ENCODE measurements around the gene OSBPL8. TPM values are rescaled to one million over a fixed set of nuclear protein-coding genes. Genes with fewer than 3 reads are reported as not detected.

OSBPL8 gene, protein sequence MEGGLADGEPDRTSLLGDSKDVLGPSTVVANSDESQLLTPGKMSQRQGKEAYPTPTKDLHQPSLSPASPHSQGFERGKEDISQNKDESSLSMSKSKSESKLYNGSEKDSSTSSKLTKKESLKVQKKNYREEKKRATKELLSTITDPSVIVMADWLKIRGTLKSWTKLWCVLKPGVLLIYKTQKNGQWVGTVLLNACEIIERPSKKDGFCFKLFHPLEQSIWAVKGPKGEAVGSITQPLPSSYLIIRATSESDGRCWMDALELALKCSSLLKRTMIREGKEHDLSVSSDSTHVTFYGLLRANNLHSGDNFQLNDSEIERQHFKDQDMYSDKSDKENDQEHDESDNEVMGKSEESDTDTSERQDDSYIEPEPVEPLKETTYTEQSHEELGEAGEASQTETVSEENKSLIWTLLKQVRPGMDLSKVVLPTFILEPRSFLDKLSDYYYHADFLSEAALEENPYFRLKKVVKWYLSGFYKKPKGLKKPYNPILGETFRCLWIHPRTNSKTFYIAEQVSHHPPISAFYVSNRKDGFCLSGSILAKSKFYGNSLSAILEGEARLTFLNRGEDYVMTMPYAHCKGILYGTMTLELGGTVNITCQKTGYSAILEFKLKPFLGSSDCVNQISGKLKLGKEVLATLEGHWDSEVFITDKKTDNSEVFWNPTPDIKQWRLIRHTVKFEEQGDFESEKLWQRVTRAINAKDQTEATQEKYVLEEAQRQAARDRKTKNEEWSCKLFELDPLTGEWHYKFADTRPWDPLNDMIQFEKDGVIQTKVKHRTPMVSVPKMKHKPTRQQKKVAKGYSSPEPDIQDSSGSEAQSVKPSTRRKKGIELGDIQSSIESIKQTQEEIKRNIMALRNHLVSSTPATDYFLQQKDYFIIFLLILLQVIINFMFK
- 67.2 and 89.4 TPM in 2 replicates for total RNA-seq

GRCh38 chr12:76559400-76560085 is at the start of gene OSBPL8:
OSBPL8 (minus strand) TSS chr12:76559771; CDS start chr12:76487551, 72,220 bp downstream.

DNA sequence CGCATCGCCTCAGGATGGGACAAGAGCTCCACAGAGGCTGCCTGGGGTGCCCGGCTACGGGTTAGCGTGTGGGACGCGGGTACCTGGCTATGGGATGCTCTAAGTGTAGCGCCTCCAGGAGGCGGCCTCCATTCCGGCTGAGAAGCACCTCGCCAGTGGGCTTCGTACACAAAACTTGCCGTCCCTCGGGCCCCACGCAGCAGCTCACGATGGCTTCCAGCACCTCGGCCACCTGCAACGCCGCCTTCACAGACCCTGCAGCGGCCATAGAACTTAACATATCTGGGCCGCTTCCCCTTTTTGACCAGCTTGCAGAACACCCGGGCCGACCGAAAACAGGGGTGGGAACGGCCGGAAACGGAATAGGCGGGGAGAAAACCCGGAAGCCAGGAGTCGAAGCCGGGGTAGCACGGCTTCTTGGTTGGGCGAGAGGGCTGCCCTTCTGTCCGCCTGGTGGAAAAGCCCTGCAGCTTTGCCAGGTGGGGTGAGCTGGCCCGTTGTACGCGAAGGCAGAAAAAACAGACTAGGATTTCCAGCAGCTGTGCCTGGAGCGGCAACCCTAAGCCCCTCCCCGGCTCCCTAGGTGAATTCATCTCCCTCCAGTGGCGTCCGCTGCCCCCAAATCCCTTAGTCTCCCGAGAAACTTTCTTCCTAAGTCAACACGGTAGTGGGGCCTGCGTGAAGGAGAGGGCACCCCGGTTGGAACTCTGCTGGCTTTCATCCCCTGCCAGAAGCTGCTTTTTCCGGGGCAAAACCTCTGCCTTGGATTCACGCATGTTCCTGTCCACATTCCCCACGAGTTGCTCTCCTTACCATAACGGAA is 211.3 kb downstream of the OSBPL8 start, which contains the start of gene BBS10:
BBS10 (minus strand) TSS at position 337 of the 823 bp plus-strand sequence; CDS start at position 280, 57 bp downstream.

Small RNA genes lying within 50 kb of the gene (small RNA-seq; reads per million reads assigned to genes)
- not detected for gene RN7SKP172

Other genes starting within 250 kb of the OSBPL8 start
- gene BBS10, start 211.4 kb downstream of the OSBPL8 start, total RNA-seq = 9.7 and 13.5 TPM in 2 replicates
- 47.0 and 60.2 TPM in 2 replicates for gene ZDHHC17, start 204.3 kb upstream of the OSBPL8 start, total RNA-seq